ENCODE data around the gene ATG12.
"Not testable (repeated sequence)": the region's sequence is repeated elsewhere in the genome, so short reads cannot be mapped to it uniquely, and the experiment has no call there.

Gene ATG12

GRCh38 chr5:115841382-115842088 lies at the start of gene ATG12, which contains the start of gene AP3S1:
TSS of gene ATG12 (minus strand) at chr5:115841565. CDS start at chr5:115841552, 13 bp downstream.
TSS of gene AP3S1 (plus strand) at chr5:115841935. CDS start at chr5:115842038, 103 bp downstream.
- DNase-seq = peak; percentile 90 to 91

DNA sequence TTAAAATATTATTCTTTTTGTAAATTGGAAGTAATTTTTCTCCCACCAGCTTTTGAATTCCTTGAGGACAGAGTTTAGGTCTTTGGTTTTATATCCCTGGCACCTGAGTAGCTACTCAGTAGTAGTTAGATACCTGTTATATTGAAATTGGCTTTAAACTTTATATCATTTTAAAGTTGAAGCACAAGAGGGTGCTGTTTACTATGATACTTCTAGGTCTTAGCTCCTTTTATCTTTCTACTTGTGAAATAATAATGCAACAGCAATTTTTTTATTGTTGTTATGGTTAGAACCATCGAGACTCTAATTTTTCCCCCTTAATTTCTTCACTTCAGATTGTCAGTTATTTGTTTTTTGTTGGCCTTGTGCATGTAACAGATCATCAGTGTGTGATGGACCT lies 46.7 kb upstream of the ATG12 start:
- DNase-seq = no peak

DNA sequence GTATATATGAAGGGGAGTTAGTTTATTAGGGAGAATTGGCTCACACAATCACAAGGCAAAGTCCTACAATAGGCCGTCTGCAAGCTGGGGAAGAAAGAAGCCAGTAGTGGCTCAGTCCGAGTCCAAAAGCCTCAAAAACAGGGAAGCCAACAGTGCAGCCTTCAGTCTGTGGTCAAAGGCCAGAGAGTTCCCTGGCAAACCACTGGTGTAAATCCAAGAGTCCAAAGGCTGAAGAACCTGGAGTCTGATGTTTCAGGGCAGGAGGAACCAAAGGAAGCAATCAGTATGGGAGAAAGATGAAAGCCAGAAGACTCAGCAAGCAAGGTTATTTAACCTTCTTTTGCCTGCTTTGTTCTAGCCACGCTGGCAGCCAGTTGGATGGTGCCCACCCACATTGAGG lies 43.8 kb upstream of the ATG12 start:
- not testable (repeated sequence) for DNase-seq

DNA sequence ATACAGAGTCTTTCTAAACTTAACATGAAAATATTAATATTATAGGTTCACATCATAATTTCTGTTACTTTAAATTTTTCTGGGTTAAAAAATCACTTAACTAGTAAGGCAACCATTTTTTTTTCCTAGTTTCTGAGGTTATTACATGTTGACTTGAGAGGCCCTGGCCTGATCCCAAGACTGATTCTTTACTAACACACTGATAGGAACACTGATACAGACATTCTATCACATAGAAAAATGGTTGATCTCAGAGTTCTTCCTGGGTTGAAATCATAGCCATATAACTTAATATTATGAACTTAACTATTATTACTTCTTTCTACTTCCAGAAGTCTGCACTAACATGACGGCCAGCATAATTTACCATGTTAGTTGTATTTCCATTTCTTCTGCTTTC lies 43.3 kb upstream of the ATG12 start:
- DNase-seq = no peak

GRCh38 chr5:115882434-115882833 lies 41.1 kb upstream of the ATG12 start:
- DNase-seq = not testable (repeated sequence)

DNA sequence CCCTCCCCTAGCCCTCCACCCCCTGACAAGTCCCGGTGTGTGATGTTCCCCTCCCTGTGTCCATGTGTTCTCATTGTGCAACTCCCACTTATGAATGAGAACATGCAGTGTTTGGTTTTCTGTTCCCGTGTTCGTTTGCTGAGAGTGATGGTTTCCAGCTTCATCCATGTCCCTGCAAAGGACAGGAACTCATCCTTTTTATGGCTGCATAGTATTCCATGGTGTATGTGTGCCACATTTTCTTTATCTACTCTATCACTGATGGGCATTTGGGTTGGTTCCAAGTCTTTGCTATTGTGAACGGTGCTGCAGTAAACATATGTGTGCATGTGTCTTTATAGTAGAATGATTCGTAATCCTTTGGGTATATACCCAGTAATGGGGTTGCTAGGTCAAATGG lies 36.0 kb upstream of the ATG12 start:
- not testable (repeated sequence) for DNase-seq

DNA sequence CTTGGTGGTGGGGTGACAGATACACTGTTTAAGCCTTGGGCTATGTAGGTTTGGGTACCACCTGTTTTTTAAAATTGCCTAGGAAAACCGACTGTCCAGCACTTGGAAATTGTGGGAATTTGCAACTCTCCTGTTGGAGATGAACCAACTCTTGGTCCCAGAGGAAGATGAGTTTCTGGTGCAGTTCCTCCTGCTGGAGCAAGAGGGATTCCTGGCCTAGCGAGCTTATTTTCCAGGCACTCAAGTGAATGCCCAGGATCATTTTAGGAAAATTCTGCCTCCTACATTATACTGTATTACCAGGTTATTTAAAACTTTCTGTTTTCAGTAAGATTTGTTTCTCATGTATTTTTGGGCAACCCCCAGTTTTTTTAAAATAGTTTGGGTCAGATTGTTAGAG lies 34.1 kb upstream of the ATG12 start:
- DNase-seq = no peak

GRCh38 chr5:115873392-115873791 lies 32.0 kb upstream of the ATG12 start:
- no peak for DNase-seq

DNA sequence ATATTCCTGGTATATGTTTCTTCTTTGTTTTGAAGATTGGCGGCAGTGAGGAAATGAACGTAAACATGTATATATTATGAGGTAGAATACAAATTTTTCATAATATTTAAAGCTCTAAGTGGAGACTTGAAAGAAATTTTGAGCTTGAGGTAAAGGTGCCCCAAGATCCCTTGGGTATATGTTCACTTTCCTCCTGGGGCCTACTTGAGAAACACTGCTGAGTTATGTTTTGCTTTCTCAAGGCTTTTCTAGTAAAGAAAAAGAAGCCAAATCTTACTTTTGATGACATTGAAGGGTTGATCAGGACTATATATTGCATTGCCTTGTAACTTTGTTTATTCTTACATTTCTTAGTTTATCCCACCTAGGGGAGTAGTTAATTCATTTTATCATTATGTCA lies 31.1 kb upstream of the ATG12 start:
- no peak for DNase-seq

DNA sequence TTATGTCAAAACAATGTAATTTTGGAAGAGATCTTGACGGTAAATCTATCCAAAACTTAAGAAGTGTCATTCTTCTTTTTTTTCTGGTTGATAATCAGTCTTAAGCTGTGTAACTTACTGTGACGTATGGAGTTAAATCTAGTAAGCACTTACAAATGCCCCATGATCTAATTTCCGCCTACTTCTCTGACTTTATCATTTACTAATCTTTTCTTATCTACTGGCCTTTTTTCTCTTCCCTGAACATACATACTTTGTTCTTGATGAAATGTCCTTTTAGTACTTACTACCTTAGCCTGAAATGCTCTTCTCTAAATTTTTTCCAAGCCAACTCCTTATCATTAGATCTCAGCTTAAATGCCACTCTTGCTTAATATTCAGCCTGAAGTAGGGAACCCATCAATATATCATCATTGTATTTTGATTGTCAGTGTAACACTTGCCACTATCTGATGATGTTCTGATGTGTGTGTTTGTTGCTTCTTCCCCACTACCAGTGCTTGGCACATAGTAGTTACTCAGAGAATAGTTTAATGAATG lies 28.0 kb upstream of the ATG12 start:
- no peak for DNase-seq

DNA sequence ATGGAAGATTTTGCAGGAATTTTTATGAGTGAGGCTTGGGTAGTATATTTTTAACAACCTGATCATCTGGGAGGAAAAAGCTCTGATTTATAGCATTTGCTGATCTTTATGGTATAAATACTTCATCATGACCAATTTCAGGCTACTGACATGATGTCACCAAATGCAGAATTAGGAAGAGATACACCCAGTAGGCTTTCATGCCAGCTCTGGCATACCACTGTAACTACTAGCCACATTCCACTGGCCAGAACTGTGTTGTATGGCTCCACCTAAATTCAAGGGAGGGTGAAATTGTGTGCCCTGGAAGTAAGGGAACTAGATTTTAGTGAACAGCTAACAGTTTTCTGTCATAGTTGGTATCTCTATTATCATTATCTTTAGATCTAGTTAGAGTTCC lies 18.0 kb upstream of the ATG12 start:
- DNase-seq = no peak

GRCh38 chr5:115858396-115858795 lies 17.0 kb upstream of the ATG12 start:
- DNase-seq = no peak

DNA sequence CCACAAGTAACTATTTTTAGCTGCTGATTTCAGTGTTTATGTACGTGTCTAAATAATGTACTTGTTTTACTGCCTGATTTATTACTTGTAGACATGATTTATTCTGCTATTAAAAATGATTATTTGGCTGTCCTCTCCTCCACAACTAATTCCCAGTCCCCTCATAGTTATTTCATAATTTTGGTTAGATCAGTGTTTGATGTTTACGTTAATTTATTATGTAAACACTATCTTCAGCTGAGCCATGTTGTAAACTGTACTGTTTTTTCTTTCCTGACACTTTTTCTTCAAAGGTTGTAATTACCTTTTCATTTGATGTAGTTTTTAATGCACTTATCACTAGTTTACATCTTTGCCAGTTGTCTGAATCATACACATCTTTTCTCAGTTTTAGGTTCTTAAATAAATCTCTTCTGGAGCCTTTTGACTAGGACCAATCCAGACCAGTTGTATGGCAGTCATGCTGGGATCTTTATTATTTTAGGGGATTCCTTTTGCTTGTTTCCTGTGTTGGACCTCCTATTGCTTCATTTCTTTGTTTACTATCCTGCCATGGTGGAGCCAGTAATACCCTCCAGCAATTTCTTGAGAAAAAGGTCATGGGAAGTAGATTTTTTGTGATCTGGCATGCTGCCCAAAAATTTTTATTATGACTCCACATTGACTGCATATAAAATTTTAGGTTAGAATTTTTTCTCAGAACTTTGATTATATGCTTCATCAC lies 16.4 kb upstream of the ATG12 start:
- DNase-seq = no peak

DNA sequence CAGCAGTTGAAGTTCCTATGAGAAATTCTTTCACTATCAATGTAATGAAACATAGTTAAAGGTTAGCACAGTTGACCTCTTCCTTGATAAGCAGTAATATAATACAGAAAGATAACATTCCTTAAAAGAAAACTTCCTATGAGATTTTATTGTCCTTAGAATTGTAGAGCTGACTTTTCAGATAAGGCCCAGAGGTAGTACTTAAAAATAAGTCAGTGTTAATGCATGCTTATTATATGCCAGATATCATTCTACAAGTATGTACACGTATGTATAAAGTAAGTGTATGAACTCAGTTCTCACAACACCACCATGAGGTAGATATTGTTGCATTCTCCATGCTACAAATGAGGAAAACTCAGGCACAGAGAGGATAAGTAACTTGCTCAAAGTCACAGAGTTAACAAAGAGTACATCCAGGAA lies 15.7 kb upstream of the ATG12 start:
- no peak for DNase-seq

GRCh38 chr5:115855959-115856358 lies 14.6 kb upstream of the ATG12 start:
- no peak for DNase-seq

DNA sequence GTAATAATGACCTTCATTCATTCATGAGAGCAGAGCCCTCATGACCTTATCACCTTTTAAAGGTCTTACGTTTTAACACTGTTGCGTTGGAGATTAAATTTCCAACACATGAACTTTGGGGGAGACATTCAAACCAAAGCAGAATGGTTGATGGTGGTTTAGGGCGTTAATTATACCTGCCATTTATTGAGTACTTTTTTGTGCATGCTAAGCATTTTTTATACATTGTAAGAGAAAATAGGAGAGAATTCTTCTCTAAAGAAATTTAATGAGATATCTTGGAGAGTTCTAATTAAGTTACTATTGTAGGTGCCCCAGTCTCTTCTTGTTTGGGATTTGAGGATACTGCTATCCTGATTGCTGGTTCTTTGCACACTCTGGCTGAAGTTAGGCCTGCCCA lies 12.8 kb upstream of the ATG12 start:
- DNase-seq = no peak

- DNase-seq = no peak
Observed at GRCh38 chr5:115850744-115851416, 9.5 kb upstream of the ATG12 start.

DNA sequence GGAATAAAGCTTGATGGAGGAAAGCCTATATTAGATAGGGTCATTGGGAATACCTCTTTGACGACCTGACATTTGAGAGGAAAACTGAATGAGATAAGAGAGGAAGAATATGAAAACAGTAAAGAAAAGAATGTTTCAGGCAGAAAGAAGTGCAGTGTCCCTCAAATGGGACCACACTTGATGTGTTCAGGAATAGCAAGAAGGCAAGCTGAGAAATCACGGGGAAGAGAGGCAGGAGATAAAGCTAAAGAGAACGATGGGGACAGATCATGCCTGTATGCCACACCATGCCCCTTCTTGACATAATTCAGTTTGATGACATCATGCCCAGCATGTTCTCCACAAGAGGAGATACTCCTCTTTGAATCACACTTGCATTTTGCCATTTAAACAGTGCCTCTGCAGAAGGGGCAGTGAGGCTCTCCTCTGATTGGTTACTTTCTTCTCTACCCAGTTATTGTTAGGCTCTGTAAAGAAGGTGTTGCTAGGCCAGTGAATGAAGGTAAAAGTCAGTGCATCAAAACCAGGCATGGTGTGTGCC lies 8.0 kb upstream of the ATG12 start:
- no peak for DNase-seq

DNA sequence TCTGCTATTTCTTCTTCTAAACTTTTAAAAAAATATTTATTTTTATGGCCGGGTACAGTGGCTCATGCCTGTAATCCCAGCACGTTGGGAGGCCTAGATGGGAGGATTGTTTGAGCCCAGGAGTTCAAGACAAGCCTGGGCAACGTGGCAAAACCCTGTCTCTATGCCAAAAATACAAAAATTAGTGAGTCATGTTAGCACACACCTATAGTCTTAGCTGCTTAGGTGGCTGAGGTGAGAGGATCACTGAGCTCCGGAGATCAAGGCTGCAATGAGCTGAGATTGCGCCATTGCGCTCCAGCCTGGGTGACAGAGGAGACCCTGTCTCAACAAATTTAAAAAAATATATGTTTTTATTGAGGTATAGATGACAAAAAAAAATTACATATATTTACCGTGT lies 5.9 kb upstream of the ATG12 start:
- DNase-seq = no peak

GRCh38 chr5:115844321-115844817 lies 3.0 kb upstream of the ATG12 start:
- DNase-seq = no peak

GRCh38 chr5:115843444-115844130 lies 2.2 kb upstream of the ATG12 start:
- no peak for DNase-seq

DNA sequence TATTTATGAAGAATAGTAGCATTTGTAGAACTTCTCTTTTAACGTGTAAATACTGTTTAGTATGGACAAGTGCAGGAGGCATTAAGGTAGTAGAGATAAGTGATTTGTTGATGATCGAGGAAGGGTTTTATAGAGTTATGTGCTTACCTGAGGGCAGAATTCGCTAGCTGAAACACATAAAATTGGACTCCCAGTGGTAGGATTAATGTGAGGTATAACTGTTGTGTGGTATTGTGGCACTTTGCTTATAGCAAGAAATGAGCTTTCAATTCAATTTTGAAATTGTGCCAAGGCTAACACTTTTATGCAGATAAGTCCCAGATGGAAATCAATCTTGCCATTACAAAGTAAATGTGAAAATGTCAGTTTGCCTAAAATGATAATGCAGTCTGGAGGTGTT lies 1.6 kb upstream of the ATG12 start:
- DNase-seq = no peak

Measured in stimulated activated CD4-positive, alpha-beta T cell treated with anti-CD3 and anti-CD28 coated beads, Interleukin-2, amount 100 ng/mL, for 24 hours (primary cell).